ENCODE measurements around the gene RMDN2.

DNA sequence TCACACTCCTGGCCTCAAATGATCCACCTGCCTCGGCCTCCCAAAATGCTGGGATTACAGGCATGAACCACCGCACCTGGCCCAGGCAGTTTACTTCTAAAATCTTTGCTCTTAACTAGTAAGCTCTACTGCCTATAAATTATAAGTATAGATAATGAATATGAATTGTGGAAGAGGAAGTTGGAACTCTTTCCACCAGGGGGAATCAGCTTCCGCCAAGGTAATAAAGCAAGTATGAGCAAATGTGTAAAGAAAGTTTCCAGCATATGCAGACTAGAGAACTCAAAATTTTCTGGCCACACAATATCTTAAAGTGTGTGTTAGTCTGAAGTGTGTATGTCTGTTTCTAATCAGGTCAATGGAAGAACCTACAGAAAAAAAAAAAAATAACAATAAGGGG is 68.1 kb downstream of the RMDN2 start:
- TF ChIP-seq, protein P1, sequence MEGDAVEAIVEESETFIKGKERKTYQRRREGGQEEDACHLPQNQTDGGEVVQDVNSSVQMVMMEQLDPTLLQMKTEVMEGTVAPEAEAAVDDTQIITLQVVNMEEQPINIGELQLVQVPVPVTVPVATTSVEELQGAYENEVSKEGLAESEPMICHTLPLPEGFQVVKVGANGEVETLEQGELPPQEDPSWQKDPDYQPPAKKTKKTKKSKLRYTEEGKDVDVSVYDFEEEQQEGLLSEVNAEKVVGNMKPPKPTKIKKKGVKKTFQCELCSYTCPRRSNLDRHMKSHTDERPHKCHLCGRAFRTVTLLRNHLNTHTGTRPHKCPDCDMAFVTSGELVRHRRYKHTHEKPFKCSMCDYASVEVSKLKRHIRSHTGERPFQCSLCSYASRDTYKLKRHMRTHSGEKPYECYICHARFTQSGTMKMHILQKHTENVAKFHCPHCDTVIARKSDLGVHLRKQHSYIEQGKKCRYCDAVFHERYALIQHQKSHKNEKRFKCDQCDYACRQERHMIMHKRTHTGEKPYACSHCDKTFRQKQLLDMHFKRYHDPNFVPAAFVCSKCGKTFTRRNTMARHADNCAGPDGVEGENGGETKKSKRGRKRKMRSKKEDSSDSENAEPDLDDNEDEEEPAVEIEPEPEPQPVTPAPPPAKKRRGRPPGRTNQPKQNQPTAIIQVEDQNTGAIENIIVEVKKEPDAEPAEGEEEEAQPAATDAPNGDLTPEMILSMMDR (IDR thresholded peaks at IDR 0.05; ENCODE audit: low read length): no peak
- no peak for TF ChIP-seq EZH2 (IDR thresholded peaks at IDR 0.05; ENCODE audit: borderline replicate concordance, low read length)
